PFSK-1 (cell line): ENCODE measurements around the gene FNBP1.

Source experiments
- FOXP2 ChIP-seq: optimal IDR thresholded peaks from 2 replicates; pipeline ENCODE3; 2011; ENCODE audit warnings: borderline replicate concordance, control low read depth, inconsistent platforms; ENCODE audit not compliant: insufficient read depth; ENCODE audit errors: extremely low read length, extremely low read depth
- POLR2AphosphoS5 ChIP-seq: IDR thresholded peaks from 2 replicates; pipeline ENCODE4 v1.6.1; 2012; ENCODE audit warnings: low read depth, mild to moderate bottlenecking, control low read depth, low read length, moderate library complexity
- SIN3A ChIP-seq: IDR thresholded peaks from 2 replicates; pipeline ENCODE4 v1.6.1; 2012; ENCODE audit warnings: mild to moderate bottlenecking, low read length, moderate library complexity, borderline replicate concordance; ENCODE audit not compliant: insufficient read depth
- TAF1 ChIP-seq: IDR thresholded peaks from 2 replicates; pipeline ENCODE4 v1.6.1; 2012; ENCODE audit warnings: low read length, control low read depth, borderline replicate concordance; ENCODE audit not compliant: insufficient read depth
- TF ChIP-seq, protein P1 (sequence below), 2 experiments: IDR thresholded peaks; 2 replicates each; pipeline versions ENCODE4 v1.6.1 to v1.8.0; 2011 to 2012; ENCODE audit warnings: low read depth in 2 of 2, low read length in 2 of 2, control low read depth in 1 of 2, inconsistent platforms in 1 of 2, mild to moderate bottlenecking in 1 of 2, moderate library complexity in 1 of 2; ENCODE audit not compliant: insufficient read depth in 1 of 2

FNBP1 gene

DNA sequence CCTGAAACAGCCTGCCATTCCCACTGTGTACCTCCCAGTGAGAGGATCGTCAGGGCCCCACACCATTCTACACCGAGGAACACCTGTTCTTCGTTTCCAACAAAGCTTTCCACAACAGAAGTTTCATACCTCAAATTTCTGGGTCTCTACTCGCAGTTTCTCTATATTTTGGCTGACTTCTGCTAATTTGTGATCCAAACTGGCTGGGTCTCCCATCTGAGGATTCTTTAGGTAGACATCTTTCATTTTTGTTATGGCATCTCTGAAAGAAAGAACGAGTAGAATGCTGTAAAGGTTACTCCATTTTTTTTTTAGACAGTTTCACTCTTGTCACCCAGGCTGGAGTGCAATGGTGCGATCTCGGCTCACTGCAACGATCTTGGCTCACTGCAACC is 140.3 kb downstream of the FNBP1 start:
- TF ChIP-seq, protein P1, sequence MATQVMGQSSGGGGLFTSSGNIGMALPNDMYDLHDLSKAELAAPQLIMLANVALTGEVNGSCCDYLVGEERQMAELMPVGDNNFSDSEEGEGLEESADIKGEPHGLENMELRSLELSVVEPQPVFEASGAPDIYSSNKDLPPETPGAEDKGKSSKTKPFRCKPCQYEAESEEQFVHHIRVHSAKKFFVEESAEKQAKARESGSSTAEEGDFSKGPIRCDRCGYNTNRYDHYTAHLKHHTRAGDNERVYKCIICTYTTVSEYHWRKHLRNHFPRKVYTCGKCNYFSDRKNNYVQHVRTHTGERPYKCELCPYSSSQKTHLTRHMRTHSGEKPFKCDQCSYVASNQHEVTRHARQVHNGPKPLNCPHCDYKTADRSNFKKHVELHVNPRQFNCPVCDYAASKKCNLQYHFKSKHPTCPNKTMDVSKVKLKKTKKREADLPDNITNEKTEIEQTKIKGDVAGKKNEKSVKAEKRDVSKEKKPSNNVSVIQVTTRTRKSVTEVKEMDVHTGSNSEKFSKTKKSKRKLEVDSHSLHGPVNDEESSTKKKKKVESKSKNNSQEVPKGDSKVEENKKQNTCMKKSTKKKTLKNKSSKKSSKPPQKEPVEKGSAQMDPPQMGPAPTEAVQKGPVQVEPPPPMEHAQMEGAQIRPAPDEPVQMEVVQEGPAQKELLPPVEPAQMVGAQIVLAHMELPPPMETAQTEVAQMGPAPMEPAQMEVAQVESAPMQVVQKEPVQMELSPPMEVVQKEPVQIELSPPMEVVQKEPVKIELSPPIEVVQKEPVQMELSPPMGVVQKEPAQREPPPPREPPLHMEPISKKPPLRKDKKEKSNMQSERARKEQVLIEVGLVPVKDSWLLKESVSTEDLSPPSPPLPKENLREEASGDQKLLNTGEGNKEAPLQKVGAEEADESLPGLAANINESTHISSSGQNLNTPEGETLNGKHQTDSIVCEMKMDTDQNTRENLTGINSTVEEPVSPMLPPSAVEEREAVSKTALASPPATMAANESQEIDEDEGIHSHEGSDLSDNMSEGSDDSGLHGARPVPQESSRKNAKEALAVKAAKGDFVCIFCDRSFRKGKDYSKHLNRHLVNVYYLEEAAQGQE (IDR thresholded peaks at IDR 0.05; ENCODE audit: insufficient read depth in 1 of 2, low read depth in 2 of 2, low read length in 2 of 2), result no peak
- TF ChIP-seq POLR2AphosphoS5 (no peak), FOXP2 (no peak), TAF1 (no peak), SIN3A (no peak)

DNA sequence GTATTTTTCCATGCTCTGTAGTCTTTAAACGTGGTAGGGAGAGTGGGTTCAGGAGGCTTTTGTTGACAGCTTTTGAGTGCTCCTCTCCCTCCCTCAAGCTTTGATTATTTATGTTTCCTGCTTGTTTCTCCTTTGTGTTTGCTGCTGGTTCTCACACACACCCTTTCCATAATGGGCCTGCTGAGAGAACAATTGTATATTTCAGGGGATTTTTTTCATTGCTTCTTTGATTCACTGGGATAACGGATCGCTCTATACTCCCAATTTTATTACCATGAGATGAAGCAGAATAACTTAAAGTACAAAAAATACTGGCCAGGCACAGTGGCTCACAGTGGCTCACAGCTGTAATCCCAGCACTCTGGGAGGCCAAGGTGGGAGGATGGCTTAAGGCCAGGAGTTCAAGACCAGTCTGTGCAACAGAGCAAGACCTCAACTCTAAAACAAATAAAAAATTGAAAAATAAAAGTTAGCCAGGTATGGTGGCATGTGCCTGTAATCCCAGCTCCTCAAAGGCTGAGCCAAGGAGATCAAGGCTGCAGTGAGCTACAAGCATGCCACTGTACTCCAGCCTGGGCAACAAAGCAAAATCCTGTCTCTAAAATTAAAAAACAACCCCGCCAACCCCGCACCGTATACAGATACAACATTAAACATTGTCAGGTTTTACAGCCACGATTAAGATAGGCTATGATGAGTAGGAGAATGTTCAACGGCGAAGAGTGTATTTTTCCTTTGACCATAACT is 140.8 kb downstream of the FNBP1 start:
- TF ChIP-seq POLR2AphosphoS5, result no peak
- TF ChIP-seq, protein P1 (IDR thresholded peaks at IDR 0.05; ENCODE audit: insufficient read depth in 1 of 2, low read depth in 2 of 2, low read length in 2 of 2), result no peak
- no peak for TF ChIP-seq FOXP2
- no peak for TF ChIP-seq SIN3A
- TF ChIP-seq TAF1, result no peak

DNA sequence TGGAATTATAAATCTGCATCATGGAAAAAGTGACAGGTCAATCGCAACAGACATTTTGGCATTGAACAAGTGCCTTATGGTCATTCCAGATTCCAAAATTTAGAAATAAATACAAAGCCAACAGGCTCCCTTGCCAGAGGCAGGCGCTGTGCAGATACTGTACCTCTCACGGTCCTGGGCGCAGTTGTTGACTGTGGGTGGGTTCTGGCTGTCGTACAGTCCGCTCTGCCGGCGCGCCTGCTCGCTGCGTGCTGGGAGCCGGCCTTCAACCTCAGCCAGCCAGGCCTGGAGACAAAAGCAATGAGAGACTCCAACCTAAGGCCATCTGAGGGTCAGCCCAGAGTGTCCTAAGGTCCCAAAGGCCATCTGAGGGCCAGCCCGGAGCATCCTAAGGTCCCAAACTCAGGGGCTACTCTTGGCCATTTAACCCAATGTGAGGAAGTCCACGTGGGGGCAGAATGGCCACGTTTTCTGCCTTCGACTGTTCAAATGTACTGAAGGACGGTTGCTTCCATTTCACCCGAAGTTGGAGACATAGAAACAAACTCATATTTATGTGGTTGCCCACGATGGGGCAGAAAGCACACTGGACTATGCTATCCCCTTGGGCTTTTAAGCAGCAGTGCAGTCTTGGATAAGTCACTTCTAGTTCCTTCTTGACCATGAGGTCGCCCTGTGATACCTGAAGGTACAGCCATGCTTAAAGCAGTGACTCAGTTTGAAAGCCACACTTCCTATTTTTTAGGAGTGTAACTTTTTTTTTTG is 142.5 kb downstream of the FNBP1 start:
- TF ChIP-seq FOXP2 (no peak), POLR2AphosphoS5 (no peak)

DNA sequence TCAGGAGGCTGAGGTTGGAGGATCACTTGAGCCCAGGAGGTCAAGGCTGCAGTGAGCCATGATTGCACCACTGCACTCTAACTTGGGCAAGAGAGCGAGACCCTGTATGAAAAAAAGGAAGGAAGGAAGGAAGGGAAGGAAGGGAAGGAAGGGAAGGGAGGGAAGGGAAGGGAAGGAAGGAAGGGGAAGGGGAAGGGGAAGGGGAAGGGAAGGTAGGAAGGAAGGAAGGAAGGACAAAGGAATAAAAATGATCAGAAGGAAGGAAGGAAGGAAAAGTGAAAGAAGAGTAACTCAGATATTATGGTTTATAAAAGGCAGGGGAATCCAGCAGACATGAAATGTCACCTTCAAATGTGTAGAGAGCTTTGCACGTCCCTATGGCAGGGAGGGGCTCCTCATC is 143.4 kb downstream of the FNBP1 start:
- TF ChIP-seq SIN3A (no peak), POLR2AphosphoS5 (no peak), FOXP2 (no peak), TAF1 (no peak)
- TF ChIP-seq, protein P1 (IDR thresholded peaks at IDR 0.05; ENCODE audit: insufficient read depth in 1 of 2, low read depth in 2 of 2, low read length in 2 of 2), result no peak

DNA sequence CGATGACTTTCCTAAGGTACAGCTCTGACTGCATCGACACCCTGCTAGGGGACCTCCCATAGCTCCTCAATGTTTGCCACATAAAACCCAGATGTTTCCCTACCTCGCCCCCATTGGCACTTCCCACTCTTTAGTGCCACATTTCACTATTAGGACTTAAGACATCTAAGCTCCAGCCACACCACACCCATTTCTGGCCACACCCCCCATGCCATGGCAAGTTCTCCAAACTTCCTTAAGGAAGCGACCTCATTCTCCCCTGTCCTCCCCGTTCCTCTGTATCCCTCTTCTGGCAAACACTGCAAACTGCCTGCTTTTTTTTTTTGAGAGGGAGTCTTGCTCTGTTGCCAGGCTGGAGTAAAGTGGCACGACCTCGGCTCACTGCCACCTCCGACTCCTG is 144.8 kb downstream of the FNBP1 start:
- TF ChIP-seq, protein P1 (IDR thresholded peaks at IDR 0.05; ENCODE audit: insufficient read depth in 1 of 2, low read depth in 2 of 2, low read length in 2 of 2), result no peak
- TF ChIP-seq SIN3A (no peak), TAF1 (no peak), POLR2AphosphoS5 (no peak), FOXP2 (no peak)
